HL-60 (cell line): ENCODE measurements around the gene ZBTB40.

Source experiments
- CTCF ChIP-seq: IDR thresholded peaks from one replicate; pipeline ENCODE4 v1.5.1; 2011; ENCODE audit warnings: low read length, control low read depth, inconsistent platforms; ENCODE audit not compliant: insufficient read depth
- GABPA ChIP-seq: IDR thresholded peaks from 2 replicates; pipeline ENCODE4 v1.6.1; 2012; ENCODE audit warnings: low read depth
- POLR2AphosphoS5 ChIP-seq: IDR thresholded peaks from 2 replicates; pipeline ENCODE4 v1.6.1; 2012; ENCODE audit warnings: low read depth
- SPI1 ChIP-seq: IDR thresholded peaks from 2 replicates; pipeline ENCODE4 v1.6.1; 2012; ENCODE audit warnings: low read depth, mild to moderate bottlenecking, borderline replicate concordance

GRCh38 chr1:22498463-22498862, 46.8 kb downstream of the ZBTB40 start:
- no peak for TF ChIP-seq CTCF
- TF ChIP-seq POLR2AphosphoS5: no peak
- no peak for TF ChIP-seq SPI1
- TF ChIP-seq GABPA: no peak
